H9 (cell line): Measurements from ENCODE around the gene MRAS. TPM values are rescaled to one million over a fixed set of nuclear protein-coding genes. Genes with fewer than 3 reads are reported as not detected.
A peak's percentile ranks its signal among the peaks of the same experiment; 100 is the strongest.
"Not testable (repeated sequence)": the region's sequence is repeated elsewhere in the genome, so short reads cannot be mapped to it uniquely, and the experiment has no call there.

Experiments used
- DNase-seq: peaks from one replicate; pipeline ENCODE4 v3.0.0-alpha.2; 2017
- H2AFZ ChIP-seq: one replicate; pipeline ENCODE4 v1.6.1; 2013; ENCODE audit warnings: mild to moderate bottlenecking, low read length, control low read depth, moderate library complexity
- H2AK5ac ChIP-seq: 2 replicates; pipeline ENCODE4 v1.6.1; 2013; ENCODE audit warnings: low read length, control low read depth, mixed read lengths; ENCODE audit not compliant: insufficient read length
- H2BK120ac ChIP-seq: one replicate; pipeline ENCODE4 v1.6.1; 2013; ENCODE audit warnings: low read depth, mild to moderate bottlenecking, low read length, control low read depth, inconsistent platforms; ENCODE audit not compliant: poor library complexity, severe bottlenecking
- H2BK12ac ChIP-seq: 2 replicates; pipeline ENCODE4 v1.6.1; 2013; ENCODE audit warnings: low read length, control low read depth, mixed read lengths, low read depth; ENCODE audit not compliant: insufficient read length
- H2BK15ac ChIP-seq: 2 replicates; pipeline ENCODE4 v1.6.1; 2013; ENCODE audit warnings: low read depth, low read length, control low read depth
- H2BK20ac ChIP-seq: one replicate; pipeline ENCODE4 v1.6.1; 2013; ENCODE audit warnings: low read depth, mild to moderate bottlenecking, low read length, control low read depth, inconsistent platforms; ENCODE audit not compliant: poor library complexity, severe bottlenecking
- H2BK5ac ChIP-seq: 2 replicates; pipeline ENCODE4 v1.6.1; 2013; ENCODE audit warnings: low read length, control low read depth, mixed read lengths; ENCODE audit not compliant: insufficient read length
- H3K14ac ChIP-seq: 2 replicates; pipeline ENCODE4 v1.6.1; 2013; ENCODE audit warnings: low read length, control low read depth; ENCODE audit not compliant: insufficient read depth
- H3K18ac ChIP-seq: 2 replicates; pipeline ENCODE4 v1.6.1; 2013; ENCODE audit warnings: low read depth, mild to moderate bottlenecking, mixed read lengths, low read length, control low read depth; ENCODE audit not compliant: insufficient read length
- H3K23ac ChIP-seq: 2 replicates; pipeline ENCODE4 v1.6.1; 2013; ENCODE audit warnings: low read length, control low read depth, mixed read lengths, low read depth; ENCODE audit not compliant: insufficient read length
- H3K23me2 ChIP-seq: 2 replicates; pipeline ENCODE4 v1.6.1; 2013; ENCODE audit warnings: low read depth, mild to moderate bottlenecking, mixed read lengths, low read length, control low read depth; ENCODE audit not compliant: insufficient read length, poor library complexity, severe bottlenecking
- H3K27ac ChIP-seq: 2 replicates; pipeline ENCODE4 v1.5.1; 2013; ENCODE audit warnings: low read length, control low read depth, mixed read lengths, low read depth; ENCODE audit not compliant: insufficient read length
- H3K27me3 ChIP-seq: 2 replicates; pipeline ENCODE4 v1.6.1; 2013; ENCODE audit warnings: low read length, control low read depth, inconsistent platforms; ENCODE audit not compliant: insufficient read depth
- H3K4ac ChIP-seq: 2 replicates; pipeline ENCODE4 v1.6.1; 2013; ENCODE audit warnings: low read depth, mild to moderate bottlenecking, control low read depth, inconsistent platforms, low read length, moderate library complexity
- H3K4me1 ChIP-seq: 2 replicates; pipeline ENCODE4 v1.6.1; 2013; ENCODE audit warnings: low read length, control low read depth, inconsistent platforms; ENCODE audit not compliant: insufficient read depth
- H3K4me2 ChIP-seq: 2 replicates; pipeline ENCODE4 v1.6.1; 2013; ENCODE audit warnings: low read length, control low read depth, mixed read lengths; ENCODE audit not compliant: insufficient read length, insufficient read depth
- H3K56ac ChIP-seq: 2 replicates; pipeline ENCODE4 v1.6.1; 2013; ENCODE audit warnings: low read depth, mild to moderate bottlenecking, mixed read lengths, low read length, control low read depth; ENCODE audit not compliant: insufficient read length
- H3K79me1 ChIP-seq: 2 replicates; pipeline ENCODE4 v1.6.1; 2013; ENCODE audit warnings: low read depth, mild to moderate bottlenecking, moderate library complexity, low read length, control low read depth, inconsistent platforms; ENCODE audit not compliant: insufficient read depth, poor library complexity, severe bottlenecking
- H3K79me2 ChIP-seq: 2 replicates; pipeline ENCODE4 v1.6.1; 2013; ENCODE audit warnings: low read length, control low read depth, inconsistent platforms; ENCODE audit not compliant: insufficient read depth
- H3K9ac ChIP-seq: 2 replicates; pipeline ENCODE4 v1.6.1; 2013; ENCODE audit warnings: low read length, control low read depth, mixed read lengths; ENCODE audit not compliant: insufficient read length; ENCODE audit errors: extremely low read depth
- H3K9me3 ChIP-seq: one replicate; pipeline ENCODE4 v1.6.1; 2013; ENCODE audit warnings: low read depth, low read length, inconsistent platforms; ENCODE audit not compliant: control insufficient read depth
- H3T11ph ChIP-seq: one replicate; pipeline ENCODE4 v1.6.1; 2013; ENCODE audit warnings: mild to moderate bottlenecking, low read length, control low read depth, inconsistent platforms
- H4K20me1 ChIP-seq: one replicate; pipeline ENCODE4 v1.6.1; 2013; ENCODE audit not compliant: control insufficient read depth, insufficient read length, insufficient read depth
- H4K5ac ChIP-seq: 2 replicates; pipeline ENCODE4 v1.6.1; 2013; ENCODE audit warnings: low read depth, mild to moderate bottlenecking, mixed read lengths, low read length, control low read depth; ENCODE audit not compliant: insufficient read length
- H4K8ac ChIP-seq: replicated peaks from 2 replicates; pipeline ENCODE4 v1.6.1; 2013; ENCODE audit warnings: low read length, control low read depth, mixed read lengths, low read depth; ENCODE audit not compliant: insufficient read length
- H4K91ac ChIP-seq: 2 replicates; pipeline ENCODE4 v1.6.1; 2013; ENCODE audit warnings: low read depth, mild to moderate bottlenecking, moderate library complexity, mixed read lengths, low read length, control low read depth; ENCODE audit not compliant: insufficient read length
- H3K27ac Mint-ChIP-seq, 3 experiments: 2 replicates in 2 of 3; 3 replicates in 1 of 3; pipeline ENCODE4 v1.8.0; 2020 to 2021; ENCODE audit warnings: mixed read lengths in 3 of 3, mild to moderate bottlenecking in 1 of 3, moderate library complexity in 1 of 3
- H3K27me3 Mint-ChIP-seq: 2 replicates; pipeline ENCODE4 v1.8.0; 2021; ENCODE audit warnings: low read depth, mild to moderate bottlenecking, moderate library complexity, mixed read lengths
- H3K36me3 Mint-ChIP-seq, 3 experiments: 2 replicates in 2 of 3; 3 replicates in 1 of 3; pipeline ENCODE4 v1.8.0; 2020 to 2021; ENCODE audit warnings: low read depth in 3 of 3, mixed read lengths in 3 of 3; ENCODE audit not compliant: insufficient read depth in 1 of 3
- H3K4me1 Mint-ChIP-seq, 2 experiments: 2 replicates each; pipeline ENCODE4 v1.8.0; 2020; ENCODE audit warnings: mixed read lengths in 2 of 2
- H3K4me3 Mint-ChIP-seq, 2 experiments: 2 replicates in 1 of 2; 3 replicates in 1 of 2; pipeline ENCODE4 v1.8.0; 2020 to 2021; ENCODE audit warnings: mild to moderate bottlenecking in 2 of 2, mixed read lengths in 2 of 2, moderate library complexity in 1 of 2
- H3K9me3 Mint-ChIP-seq, 2 experiments: 2 replicates in 1 of 2; 3 replicates in 1 of 2; pipeline ENCODE4 v1.8.0; 2020; ENCODE audit warnings: mild to moderate bottlenecking in 2 of 2, mixed read lengths in 2 of 2, moderate library complexity in 1 of 2
- WGBS: extraction: QIAGEN DNeasy Blood & Tissue Kit; methylation state at CpG from one replicate; pipeline ENCODE4 v1.1.7; 2013; ENCODE audit warnings: missing lambda C conversion rate, low lambda C conversion rate, mixed read lengths; ENCODE audit not compliant: insufficient read length; ENCODE audit errors: extremely low coverage; 5-methylcytosine and 5-hydroxymethylcytosine counted together
- total RNA-seq: library from RNA; stranded (reverse); gene quantifications from 2 replicates; pipeline ENCODE4 v1.2.1, GENCODE V29; 2021
- TF ChIP-seq, protein P1 (sequence below): fragments of 200-600 bp; sonication (generic); conservative IDR thresholded peaks from 3 replicates; pipeline ENCODE4 v1.8.0; 2021; ENCODE audit warnings: antibody characterized with exemption, mild to moderate bottlenecking

Gene MRAS
- total RNA-seq, 1 experiment from 2014 or later: 10.9 TPM

DNA sequence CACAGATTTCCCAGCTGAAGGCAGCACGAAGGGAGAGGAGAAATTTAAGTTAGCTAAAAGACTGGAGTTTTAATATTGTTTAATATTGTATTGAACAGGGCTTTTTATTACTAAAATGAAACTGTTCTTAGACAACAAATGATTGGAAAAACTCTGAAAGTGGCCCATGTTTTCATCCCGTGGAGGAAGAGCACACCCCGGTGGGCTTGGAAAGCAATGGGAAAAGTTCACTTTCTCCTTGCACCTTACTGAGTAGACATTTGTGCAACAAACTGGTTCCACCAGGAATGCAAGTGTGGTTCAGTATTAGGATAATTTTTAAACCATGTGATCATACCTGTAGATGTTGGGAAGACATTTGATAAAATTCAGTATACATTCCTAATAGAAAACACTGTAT is 77.8 kb downstream of the MRAS start:
- H4K8ac ChIP-seq: no peak overlapping the region
- no peak overlapping the region for H3K27ac ChIP-seq
- Mint-ChIP-seq H3K36me3 (peaks cover 6 to 24% (median 6%) of the 10 kb centered on the region in 3 experiments), H3K27me3 (peaks cover 7% of the 10 kb centered on the region), H3K4me1 (peaks cover 11 to 21% of the 10 kb centered on the region in 2 experiments), H3K9me3 (peaks cover 7 to 18% of the 10 kb centered on the region in 2 experiments; a peak in 4 of 5 replicates), H3K27ac (no peak overlapping the region), H3K4me3 (no peak overlapping the region; a peak in 1 of 5 replicates)
- no peak overlapping the region for H4K91ac ChIP-seq
- TF ChIP-seq, protein P1, sequence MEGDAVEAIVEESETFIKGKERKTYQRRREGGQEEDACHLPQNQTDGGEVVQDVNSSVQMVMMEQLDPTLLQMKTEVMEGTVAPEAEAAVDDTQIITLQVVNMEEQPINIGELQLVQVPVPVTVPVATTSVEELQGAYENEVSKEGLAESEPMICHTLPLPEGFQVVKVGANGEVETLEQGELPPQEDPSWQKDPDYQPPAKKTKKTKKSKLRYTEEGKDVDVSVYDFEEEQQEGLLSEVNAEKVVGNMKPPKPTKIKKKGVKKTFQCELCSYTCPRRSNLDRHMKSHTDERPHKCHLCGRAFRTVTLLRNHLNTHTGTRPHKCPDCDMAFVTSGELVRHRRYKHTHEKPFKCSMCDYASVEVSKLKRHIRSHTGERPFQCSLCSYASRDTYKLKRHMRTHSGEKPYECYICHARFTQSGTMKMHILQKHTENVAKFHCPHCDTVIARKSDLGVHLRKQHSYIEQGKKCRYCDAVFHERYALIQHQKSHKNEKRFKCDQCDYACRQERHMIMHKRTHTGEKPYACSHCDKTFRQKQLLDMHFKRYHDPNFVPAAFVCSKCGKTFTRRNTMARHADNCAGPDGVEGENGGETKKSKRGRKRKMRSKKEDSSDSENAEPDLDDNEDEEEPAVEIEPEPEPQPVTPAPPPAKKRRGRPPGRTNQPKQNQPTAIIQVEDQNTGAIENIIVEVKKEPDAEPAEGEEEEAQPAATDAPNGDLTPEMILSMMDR: peak; percentile 76
- no peaks in the 10 kb centered on the region for H4K20me1 ChIP-seq
- no peak overlapping the region for H3K23ac ChIP-seq
- H3K18ac ChIP-seq: no peak overlapping the region
- H2BK12ac ChIP-seq: no peak overlapping the region
- H2BK20ac ChIP-seq: no peak overlapping the region
- no peaks in the 10 kb centered on the region for H3K27me3 ChIP-seq
- no peak overlapping the region for H2AFZ ChIP-seq
- no peaks in the 10 kb centered on the region for H3K23me2 ChIP-seq
- no CpG with 5 or more reads among the region's 3 CpGs for WGBS
- no peaks in the 10 kb centered on the region for H3K79me1 ChIP-seq
- H2BK5ac ChIP-seq: no peak overlapping the region
- no peak overlapping the region for H3T11ph ChIP-seq
- no peak overlapping the region for H3K14ac ChIP-seq
- DNase-seq: no peak
- H3K4me1 ChIP-seq: no peaks in the 10 kb centered on the region
- H2AK5ac ChIP-seq: no peak overlapping the region
- no peak overlapping the region for H2BK15ac ChIP-seq
- no peaks in the 10 kb centered on the region for H3K9me3 ChIP-seq
- H4K5ac ChIP-seq: no peak overlapping the region
- no peak overlapping the region for H2BK120ac ChIP-seq
- H3K79me2 ChIP-seq: no peaks in the 10 kb centered on the region
- H3K4ac ChIP-seq: no peak overlapping the region
- H3K9ac ChIP-seq: no peak overlapping the region
- no peak overlapping the region for H3K4me2 ChIP-seq
- no peak overlapping the region for H3K56ac ChIP-seq

DNA sequence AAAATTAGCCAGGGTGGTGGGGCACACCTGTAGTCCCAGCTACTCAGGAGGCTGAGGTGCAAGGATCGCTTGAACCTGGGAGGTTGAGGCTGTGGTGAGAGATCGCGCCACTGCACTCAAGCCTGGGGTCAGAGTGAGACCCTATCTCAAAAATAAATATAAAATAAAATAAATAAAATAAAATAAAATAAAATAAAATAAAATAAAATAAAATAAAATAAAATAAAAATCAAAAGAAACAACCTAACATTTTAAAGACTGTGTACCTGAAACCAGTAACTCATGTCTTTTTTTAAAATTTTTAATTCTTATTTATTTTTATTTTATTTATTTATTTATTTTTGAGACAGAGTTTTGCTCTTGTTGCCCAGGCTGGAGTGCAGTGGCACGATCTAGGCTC is 78.4 kb downstream of the MRAS start:
- Mint-ChIP-seq H3K4me1 (peaks cover 11 to 21% of the 10 kb centered on the region in 2 experiments), H3K9me3 (peaks cover 2 to 13% of the 10 kb centered on the region in 2 experiments; a peak in 3 of 5 replicates), H3K27me3 (peaks cover 13% of the 10 kb centered on the region), H3K36me3 (peaks cover under 1 to 19% (median under 1%) of the 10 kb centered on the region in 3 experiments; a peak in 6 of 7 replicates)
- not testable (repeated sequence) for H2BK20ac ChIP-seq, H3K27ac ChIP-seq, H2AK5ac ChIP-seq, H3K27me3 ChIP-seq, H4K20me1 ChIP-seq, H4K8ac ChIP-seq, H3K79me1 ChIP-seq, DNase-seq, H4K91ac ChIP-seq, H3K4ac ChIP-seq, H3K23me2 ChIP-seq, H3K4me3 Mint-ChIP-seq, H3T11ph ChIP-seq, H4K5ac ChIP-seq, H2BK12ac ChIP-seq, H2BK5ac ChIP-seq, H2BK120ac ChIP-seq, H3K9me3 ChIP-seq, H3K4me2 ChIP-seq, H3K14ac ChIP-seq, H2BK15ac ChIP-seq, H2AFZ ChIP-seq, H3K79me2 ChIP-seq, H3K23ac ChIP-seq, H3K18ac ChIP-seq, H3K56ac ChIP-seq, H3K27ac Mint-ChIP-seq, H3K4me1 ChIP-seq, H3K9ac ChIP-seq
- no CpG with 5 or more reads among the region's 4 CpGs for whole genome bisulfite sequencing
